Cardiac fibroblast (primary cell): ENCODE data around the gene PCDHB7.
"Not testable (repeated sequence)": the region's sequence is repeated elsewhere in the genome, so short reads cannot be mapped to it uniquely, and the experiment has no call there.

ENCODE experiments used
- DNase-seq, 2 donors: peaks; one replicate each; pipeline versions ENCODE4 v3.0.0 to v3.0.0-alpha.2; 2010; ENCODE audit warnings: low read depth in 2 of 2
- H3K4me3 ChIP-seq, 2 donors: replicated peaks in 1 of 2; 1 replicate in 1 of 2; 2 replicates in 1 of 2; pipeline ENCODE4 v1.5.1; 2011; ENCODE audit warnings: low read depth in 2 of 2, low read length in 2 of 2, mild to moderate bottlenecking in 2 of 2, moderate library complexity in 1 of 2
- TF ChIP-seq, protein P1 (sequence below): IDR thresholded peaks from one replicate; pipeline ENCODE4 v1.5.1; 2011; ENCODE audit warnings: low read depth, mild to moderate bottlenecking, low read length, inconsistent platforms

PCDHB7 gene

DNA sequence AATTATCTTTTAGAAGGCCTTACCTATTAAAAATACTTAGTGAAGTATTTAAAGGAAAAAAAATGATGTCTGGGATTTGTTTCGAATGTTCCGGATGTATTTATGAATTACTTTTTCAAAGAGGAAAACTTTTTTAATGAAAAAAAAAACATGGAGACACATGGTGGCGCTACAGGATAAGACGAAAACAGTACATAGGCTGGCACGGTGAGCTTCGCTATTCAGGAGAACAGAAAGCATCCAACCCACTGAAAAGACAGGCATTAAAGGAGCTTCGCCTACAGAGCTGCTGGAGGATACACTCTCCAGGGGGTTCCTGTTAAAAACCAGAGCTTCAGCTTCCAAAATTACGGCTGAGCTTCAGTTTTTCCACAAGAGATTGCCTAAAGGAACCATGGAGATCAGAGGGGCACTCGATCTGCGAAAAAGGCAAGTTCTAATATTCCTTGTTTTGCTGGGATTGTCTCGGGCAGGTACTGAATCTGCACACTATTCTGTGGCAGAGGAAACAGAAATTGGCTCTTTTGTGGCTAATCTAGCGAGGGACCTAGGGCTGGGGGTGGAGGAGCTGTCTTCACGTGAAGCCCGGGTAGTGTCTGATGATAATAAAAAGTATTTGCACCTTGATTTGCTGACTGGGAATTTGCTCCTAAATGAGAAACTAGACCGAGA lies 50.8 kb downstream of the PCDHB7 start, which contains the start of gene PCDHB14:
TSS of gene PCDHB14 (plus strand) at position 232 of the 672 bp plus-strand sequence. CDS start at position 395, 163 bp downstream.
- H3K4me3 ChIP-seq, result peak within 1 kb of the TSS; percentile 1 to 8
- DNase-seq, result peak; percentile 39 to 41

DNA sequence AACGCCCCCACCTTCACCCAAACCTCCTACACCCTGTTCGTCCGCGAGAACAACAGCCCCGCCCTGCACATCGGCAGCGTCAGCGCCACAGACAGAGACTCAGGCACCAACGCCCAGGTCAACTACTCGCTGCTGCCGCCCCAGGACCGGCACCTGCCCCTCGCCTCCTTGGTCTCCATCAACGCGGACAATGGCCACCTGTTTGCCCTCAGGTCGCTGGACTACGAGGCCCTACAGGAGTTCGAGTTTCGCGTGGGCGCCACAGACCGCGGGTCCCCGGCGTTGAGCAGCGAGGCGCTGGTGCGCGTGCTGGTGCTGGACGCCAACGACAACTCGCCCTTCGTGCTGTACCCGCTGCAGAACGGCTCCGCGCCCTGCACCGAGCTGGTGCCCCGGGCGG lies 52.4 kb downstream of the PCDHB7 start:
- DNase-seq, H3K4me3 ChIP-seq: not testable (repeated sequence)

More for the DNA sequence above, 50.8 kb downstream of the PCDHB7 start, which contains the start of gene PCDHB14:
- TF ChIP-seq, protein P1, sequence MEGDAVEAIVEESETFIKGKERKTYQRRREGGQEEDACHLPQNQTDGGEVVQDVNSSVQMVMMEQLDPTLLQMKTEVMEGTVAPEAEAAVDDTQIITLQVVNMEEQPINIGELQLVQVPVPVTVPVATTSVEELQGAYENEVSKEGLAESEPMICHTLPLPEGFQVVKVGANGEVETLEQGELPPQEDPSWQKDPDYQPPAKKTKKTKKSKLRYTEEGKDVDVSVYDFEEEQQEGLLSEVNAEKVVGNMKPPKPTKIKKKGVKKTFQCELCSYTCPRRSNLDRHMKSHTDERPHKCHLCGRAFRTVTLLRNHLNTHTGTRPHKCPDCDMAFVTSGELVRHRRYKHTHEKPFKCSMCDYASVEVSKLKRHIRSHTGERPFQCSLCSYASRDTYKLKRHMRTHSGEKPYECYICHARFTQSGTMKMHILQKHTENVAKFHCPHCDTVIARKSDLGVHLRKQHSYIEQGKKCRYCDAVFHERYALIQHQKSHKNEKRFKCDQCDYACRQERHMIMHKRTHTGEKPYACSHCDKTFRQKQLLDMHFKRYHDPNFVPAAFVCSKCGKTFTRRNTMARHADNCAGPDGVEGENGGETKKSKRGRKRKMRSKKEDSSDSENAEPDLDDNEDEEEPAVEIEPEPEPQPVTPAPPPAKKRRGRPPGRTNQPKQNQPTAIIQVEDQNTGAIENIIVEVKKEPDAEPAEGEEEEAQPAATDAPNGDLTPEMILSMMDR, result peak; percentile 6

DNA sequence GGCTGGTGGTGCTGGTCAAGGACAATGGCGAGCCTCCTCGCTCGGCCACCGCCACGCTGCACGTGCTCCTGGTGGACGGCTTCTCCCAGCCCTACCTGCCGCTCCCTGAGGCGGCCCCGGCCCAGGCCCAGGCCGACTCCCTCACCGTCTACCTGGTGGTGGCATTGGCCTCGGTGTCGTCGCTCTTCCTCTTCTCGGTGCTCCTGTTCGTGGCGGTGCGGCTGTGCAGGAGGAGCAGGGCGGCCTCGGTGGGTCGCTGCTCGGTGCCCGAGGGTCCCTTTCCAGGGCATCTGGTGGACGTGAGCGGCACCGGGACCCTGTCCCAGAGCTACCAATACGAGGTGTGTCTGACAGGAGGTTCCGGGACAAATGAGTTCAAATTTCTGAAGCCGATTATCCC lies 53.0 kb downstream of the PCDHB7 start:
- DNase-seq, H3K4me3 ChIP-seq: not testable (repeated sequence)
